Measurements from ENCODE around the gene SCGB1D4.

Gene SCGB1D4

DNA sequence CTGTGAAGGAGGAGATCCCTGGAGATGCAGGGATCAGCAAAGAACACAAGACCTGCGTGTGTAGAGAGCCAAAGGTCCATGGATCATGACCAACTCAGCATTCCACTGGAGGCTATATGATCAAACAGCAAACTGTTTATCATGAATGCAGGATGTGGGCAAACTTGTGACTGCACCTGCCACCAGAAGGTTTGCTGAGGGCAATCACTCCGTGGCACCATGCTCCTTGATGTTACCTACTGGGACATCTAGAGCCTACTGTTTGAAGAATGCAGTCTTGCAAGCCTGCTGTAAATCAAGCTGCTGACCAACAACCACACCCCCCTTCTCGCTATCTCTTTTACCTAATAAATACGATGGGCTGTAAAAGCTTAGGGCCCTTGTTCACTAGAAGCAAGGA, 47.2 kb downstream of the SCGB1D4 start:
- peaks cover 4% of the 10 kb centered on the region for H3K27me3 ChIP-seq (ENCODE audit: insufficient read depth, poor library complexity, severe bottlenecking)
- H3K4me3 ChIP-seq (replicated peaks; ENCODE audit: insufficient read depth, low read length): no peak overlapping the region
- H3K27ac ChIP-seq (replicated peaks): no peak overlapping the region
- TF ChIP-seq, protein P1, sequence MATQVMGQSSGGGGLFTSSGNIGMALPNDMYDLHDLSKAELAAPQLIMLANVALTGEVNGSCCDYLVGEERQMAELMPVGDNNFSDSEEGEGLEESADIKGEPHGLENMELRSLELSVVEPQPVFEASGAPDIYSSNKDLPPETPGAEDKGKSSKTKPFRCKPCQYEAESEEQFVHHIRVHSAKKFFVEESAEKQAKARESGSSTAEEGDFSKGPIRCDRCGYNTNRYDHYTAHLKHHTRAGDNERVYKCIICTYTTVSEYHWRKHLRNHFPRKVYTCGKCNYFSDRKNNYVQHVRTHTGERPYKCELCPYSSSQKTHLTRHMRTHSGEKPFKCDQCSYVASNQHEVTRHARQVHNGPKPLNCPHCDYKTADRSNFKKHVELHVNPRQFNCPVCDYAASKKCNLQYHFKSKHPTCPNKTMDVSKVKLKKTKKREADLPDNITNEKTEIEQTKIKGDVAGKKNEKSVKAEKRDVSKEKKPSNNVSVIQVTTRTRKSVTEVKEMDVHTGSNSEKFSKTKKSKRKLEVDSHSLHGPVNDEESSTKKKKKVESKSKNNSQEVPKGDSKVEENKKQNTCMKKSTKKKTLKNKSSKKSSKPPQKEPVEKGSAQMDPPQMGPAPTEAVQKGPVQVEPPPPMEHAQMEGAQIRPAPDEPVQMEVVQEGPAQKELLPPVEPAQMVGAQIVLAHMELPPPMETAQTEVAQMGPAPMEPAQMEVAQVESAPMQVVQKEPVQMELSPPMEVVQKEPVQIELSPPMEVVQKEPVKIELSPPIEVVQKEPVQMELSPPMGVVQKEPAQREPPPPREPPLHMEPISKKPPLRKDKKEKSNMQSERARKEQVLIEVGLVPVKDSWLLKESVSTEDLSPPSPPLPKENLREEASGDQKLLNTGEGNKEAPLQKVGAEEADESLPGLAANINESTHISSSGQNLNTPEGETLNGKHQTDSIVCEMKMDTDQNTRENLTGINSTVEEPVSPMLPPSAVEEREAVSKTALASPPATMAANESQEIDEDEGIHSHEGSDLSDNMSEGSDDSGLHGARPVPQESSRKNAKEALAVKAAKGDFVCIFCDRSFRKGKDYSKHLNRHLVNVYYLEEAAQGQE (IDR thresholded peaks at IDR 0.05; ENCODE audit: insufficient replicate concordance, low read depth): no peak
- TF ChIP-seq, protein P2, sequence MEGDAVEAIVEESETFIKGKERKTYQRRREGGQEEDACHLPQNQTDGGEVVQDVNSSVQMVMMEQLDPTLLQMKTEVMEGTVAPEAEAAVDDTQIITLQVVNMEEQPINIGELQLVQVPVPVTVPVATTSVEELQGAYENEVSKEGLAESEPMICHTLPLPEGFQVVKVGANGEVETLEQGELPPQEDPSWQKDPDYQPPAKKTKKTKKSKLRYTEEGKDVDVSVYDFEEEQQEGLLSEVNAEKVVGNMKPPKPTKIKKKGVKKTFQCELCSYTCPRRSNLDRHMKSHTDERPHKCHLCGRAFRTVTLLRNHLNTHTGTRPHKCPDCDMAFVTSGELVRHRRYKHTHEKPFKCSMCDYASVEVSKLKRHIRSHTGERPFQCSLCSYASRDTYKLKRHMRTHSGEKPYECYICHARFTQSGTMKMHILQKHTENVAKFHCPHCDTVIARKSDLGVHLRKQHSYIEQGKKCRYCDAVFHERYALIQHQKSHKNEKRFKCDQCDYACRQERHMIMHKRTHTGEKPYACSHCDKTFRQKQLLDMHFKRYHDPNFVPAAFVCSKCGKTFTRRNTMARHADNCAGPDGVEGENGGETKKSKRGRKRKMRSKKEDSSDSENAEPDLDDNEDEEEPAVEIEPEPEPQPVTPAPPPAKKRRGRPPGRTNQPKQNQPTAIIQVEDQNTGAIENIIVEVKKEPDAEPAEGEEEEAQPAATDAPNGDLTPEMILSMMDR (IDR thresholded peaks at IDR 0.05; ENCODE audit: insufficient read depth, low read length): no peak
- no peak for TF ChIP-seq SPI1 (IDR thresholded peaks at IDR 0.05; ENCODE audit: borderline replicate concordance, low read depth)
- no peak for TF ChIP-seq GABPA (IDR thresholded peaks at IDR 0.05; ENCODE audit: low read depth)
- TF ChIP-seq POLR2AphosphoS5 (IDR thresholded peaks at IDR 0.05; ENCODE audit: low read depth): no peak
- DNase-seq (ENCODE audit: low read depth in 1 of 2, low spot score in 1 of 2): no peak
